Activated CD4-positive, alpha-beta T cell treated with anti-CD3 and anti-CD28 coated beads, Interleukin-2, amount 50 U/mL, for 48 hours (primary cell): ENCODE measurements around the gene CNTFR.

Source experiments
- DNase-seq, 2 experiments: peaks; one replicate each; pipeline ENCODE4 v3.0.0-alpha.2; 2020

CNTFR gene

GRCh38 chr9:34502891-34503290 lies 86.6 kb downstream of the CNTFR start:
- DNase-seq, result no peak

- DNase-seq, result no peak
Measured at GRCh38 chr9:34502471-34502870, 87.1 kb downstream of the CNTFR start.

GRCh38 chr9:34501889-34502425 lies 87.6 kb downstream of the CNTFR start:
- no peak for DNase-seq
